DND-41 (cell line): ENCODE data around the gene SGCD.

Experiments used
- CTCF ChIP-seq: IDR thresholded peaks from 2 replicates; pipeline ENCODE4 v1.5.1; 2012; ENCODE audit warnings: borderline replicate concordance, low read length, moderate library complexity, mild to moderate bottlenecking; ENCODE audit not compliant: poor library complexity, severe bottlenecking; ENCODE audit errors: extremely low read depth
- EZH2 ChIP-seq: IDR thresholded peaks from 3 replicates; pipeline ENCODE4 v1.6.1; 2012; ENCODE audit warnings: borderline replicate concordance, low read depth, mild to moderate bottlenecking, moderate library complexity, low read length, inconsistent platforms; ENCODE audit not compliant: severe bottlenecking

GRCh38 chr5:156310115-156310514, 16.8 kb upstream of the SGCD start:
- no peak for TF ChIP-seq CTCF
- TF ChIP-seq EZH2: no peak
